NCI-H82 (cell line): Measurements from ENCODE around the gene DNAJC5G.
"Not testable (repeated sequence)": the region's sequence is repeated elsewhere in the genome, so short reads cannot be mapped to it uniquely, and the experiment has no call there.

Experiments used
- DNase-seq: peaks from one replicate; lab custom pipeline; 2025; lab: John Stamatoyannopoulos, UW

The DNAJC5G gene

GRCh38 chr2:27255187-27255586 is 20.0 kb upstream of the DNAJC5G start:
- DNase-seq: no peak

GRCh38 chr2:27255660-27256059 is 19.6 kb upstream of the DNAJC5G start:
- no peak for DNase-seq

- DNase-seq: no peak
Measured at GRCh38 chr2:27256855-27257454, 18.3 kb upstream of the DNAJC5G start.

- DNase-seq: no peak
Measured at GRCh38 chr2:27258051-27258450, 17.2 kb upstream of the DNAJC5G start.

- DNase-seq: no peak
Measured at GRCh38 chr2:27261241-27261925, 13.8 kb upstream of the DNAJC5G start.

GRCh38 chr2:27261926-27262298 is 13.3 kb upstream of the DNAJC5G start:
- no peak for DNase-seq

- DNase-seq: peak; percentile 73
Measured at GRCh38 chr2:27262379-27263286, 12.6 kb upstream of the DNAJC5G start, which contains the start of gene SLC30A3. Gene SLC30A3, minus strand, starts transcription at chr2:27263047. Its CDS starts 141 bp downstream, at chr2:27262906.

- DNase-seq: peak; percentile 69
Measured at GRCh38 chr2:27263287-27264252, 11.7 kb upstream of the DNAJC5G start.

GRCh38 chr2:27264253-27264752 is 10.9 kb upstream of the DNAJC5G start:
- peak; percentile 71 for DNase-seq

GRCh38 chr2:27264753-27265535 is 10.3 kb upstream of the DNAJC5G start:
- peak; percentile 88 for DNase-seq

- DNase-seq: no peak
Measured at GRCh38 chr2:27265536-27265870, 9.7 kb upstream of the DNAJC5G start.

- DNase-seq: not testable (repeated sequence)
Measured at GRCh38 chr2:27268296-27268695, 6.9 kb upstream of the DNAJC5G start.

GRCh38 chr2:27270131-27270530 is 5.1 kb upstream of the DNAJC5G start:
- no peak for DNase-seq

GRCh38 chr2:27270670-27271069 is 4.6 kb upstream of the DNAJC5G start:
- DNase-seq: no peak

- DNase-seq: no peak
Measured at GRCh38 chr2:27271631-27272340, 3.4 kb upstream of the DNAJC5G start.

- peak; percentile 68 for DNase-seq
Measured at GRCh38 chr2:27272537-27273522, 2.4 kb upstream of the DNAJC5G start.

- no peak for DNase-seq
Measured at GRCh38 chr2:27278010-27278409, 2.8 kb downstream of the DNAJC5G start.

GRCh38 chr2:27280826-27281225 is 5.6 kb downstream of the DNAJC5G start:
- no peak for DNase-seq

- no peak for DNase-seq
Measured at GRCh38 chr2:27281442-27281841, 6.2 kb downstream of the DNAJC5G start.
